Hematopoietic multipotent progenitor cell treated with erythropoietin and hydrocortisone succinate and interleukin-3 and kit ligand, for 17 days (in vitro differentiated cells): ENCODE data around the gene NUP93.
"Not testable (repeated sequence)": the region's sequence is repeated elsewhere in the genome, so short reads cannot be mapped to it uniquely, and the experiment has no call there.

Experiments used
- DNase-seq: peaks from one replicate; pipeline ENCODE4 v3.0.0-alpha.2; 2015; ENCODE audit warnings: low spot score

Gene NUP93

DNA sequence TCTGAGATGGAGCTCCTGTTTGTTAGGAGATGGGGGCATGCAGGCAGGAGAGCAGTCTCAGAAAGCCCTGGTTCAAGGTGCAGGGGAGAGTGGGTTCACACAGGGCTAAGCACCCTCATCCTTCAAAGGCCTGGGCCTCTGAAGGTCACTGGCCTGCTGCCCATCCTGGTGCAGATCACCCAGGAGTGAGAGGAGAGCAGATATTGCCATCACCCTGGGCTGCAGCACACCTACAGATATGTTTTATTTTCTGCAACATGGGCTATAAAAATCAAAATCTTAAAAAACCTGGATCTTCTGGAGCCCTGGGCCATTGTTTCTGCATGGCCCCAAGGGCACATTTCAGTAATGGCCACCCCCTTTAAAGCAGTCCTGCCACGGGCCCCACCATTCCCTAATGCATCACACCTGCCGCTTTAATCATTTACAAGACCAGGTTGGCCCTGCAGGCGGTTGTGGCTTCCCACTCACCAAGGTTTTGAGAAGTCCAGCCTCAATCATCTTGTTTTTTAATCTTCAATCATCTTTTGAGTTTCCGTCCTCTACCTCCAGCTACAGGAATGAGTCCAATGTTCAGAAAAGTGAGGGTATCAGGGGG, 20.4 kb upstream of the NUP93 start:
- no peak for DNase-seq

GRCh38 chr16:56710181-56710737, 19.7 kb upstream of the NUP93 start:
- DNase-seq = no peak

DNA sequence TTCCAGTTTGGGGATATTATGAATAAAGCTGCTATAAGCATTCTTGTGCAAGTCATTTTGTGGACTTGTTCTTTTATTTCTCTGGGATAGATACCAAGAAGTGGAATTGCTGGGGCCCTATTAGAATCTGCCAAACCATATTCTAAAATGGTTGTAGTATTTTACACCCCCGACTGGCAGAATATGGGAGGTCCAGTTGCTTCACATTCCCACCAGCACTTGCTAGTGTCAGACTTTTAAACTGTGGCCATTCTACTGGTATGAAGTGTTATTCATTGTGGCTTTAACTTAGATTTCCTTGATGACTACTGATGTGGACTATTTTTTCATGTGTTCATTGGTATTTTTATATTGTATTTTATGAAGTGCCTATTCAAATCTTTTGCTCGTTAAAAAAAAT, 18.1 kb upstream of the NUP93 start:
- DNase-seq = no peak

DNA sequence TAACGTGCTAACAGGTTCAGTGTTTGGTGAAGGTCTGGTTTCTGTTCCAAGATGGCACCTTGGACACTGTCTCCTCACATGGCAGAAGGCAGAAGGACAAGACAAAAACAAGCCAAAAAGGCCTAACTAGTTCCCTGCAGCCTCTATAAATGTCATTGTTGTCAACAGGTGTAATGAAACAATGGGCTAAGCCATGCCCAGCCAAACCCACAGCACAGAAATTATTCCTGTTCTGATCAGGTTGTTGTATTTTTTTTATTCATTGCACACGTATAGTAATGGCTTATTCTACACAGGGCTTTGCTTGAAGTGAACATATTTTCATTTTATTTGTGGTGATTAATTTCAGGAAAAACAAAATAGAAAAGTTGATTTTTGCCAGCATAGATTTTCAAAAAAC, 16.1 kb upstream of the NUP93 start:
- no peak for DNase-seq

DNA sequence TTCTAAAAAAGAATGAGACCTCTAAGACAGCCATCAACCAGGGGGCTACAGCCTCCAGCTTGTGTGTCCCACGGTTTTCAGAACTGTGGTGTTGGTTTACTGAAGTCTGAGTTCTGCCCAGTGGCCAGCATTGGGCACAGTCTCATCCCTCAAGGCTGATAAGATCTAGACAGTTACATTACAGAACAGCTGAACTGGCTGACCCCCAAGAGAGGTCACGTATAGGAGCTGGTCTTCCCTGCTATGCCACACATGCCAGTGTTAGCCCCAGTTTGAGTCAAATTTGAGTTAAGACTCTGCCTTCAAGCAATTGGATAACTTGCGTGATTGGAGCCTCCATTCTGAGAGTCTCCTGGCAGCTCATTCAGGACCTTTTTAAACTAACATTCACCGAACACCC, 14.8 kb upstream of the NUP93 start:
- DNase-seq = no peak

DNA sequence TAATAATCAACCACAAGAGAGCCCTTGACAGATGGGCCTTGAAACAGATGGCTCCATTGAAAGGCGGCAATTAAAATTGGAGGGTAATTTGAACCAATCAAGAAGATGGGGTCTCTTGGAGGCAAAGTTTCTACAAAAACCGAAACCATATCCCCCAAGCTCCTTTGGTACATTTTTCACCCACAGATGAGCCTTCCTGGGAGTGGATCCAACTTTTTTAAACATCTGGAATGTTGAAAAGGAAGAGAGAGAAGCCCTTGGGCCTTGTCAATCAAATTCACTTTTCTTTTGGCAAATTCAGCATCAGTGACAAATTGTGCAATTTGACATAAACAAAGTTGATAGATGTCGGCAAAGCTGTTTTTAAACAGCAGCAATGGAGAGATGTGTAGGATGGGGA, 13.2 kb upstream of the NUP93 start:
- DNase-seq = no peak

GRCh38 chr16:56717532-56717931, 12.4 kb upstream of the NUP93 start:
- not testable (repeated sequence) for DNase-seq

DNA sequence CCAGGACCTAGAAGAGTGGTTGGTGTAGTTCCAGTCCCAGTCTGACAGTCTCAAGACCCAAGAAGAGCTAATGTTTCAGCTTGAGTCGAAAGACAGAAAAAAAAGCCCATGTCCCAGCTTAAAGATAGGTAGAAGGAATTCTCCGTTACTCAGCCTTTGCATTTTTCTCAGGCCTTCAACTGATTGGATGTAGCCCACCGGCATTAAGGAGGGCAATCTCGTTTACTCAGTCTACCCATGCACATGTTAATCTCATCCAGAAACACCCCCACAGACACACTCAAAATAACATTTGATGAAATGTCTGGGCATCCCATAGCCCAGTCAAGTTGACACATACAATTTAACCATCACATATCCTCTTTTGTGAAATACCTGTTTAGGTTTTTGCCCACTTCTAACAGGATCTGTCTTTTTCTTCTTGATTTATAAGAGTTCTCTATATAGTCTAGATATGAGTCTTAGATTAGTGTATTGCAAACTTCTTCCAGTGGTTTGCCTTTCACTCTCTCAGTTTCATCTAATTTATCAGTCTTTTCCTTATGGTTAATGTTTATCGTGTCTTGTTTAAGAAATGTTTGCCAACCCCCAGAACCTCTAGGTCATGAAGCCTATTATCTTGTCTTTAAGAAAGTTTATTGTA, 7.6 kb upstream of the NUP93 start:
- DNase-seq = no peak

GRCh38 chr16:56724191-56724590, 5.7 kb upstream of the NUP93 start:
- no peak for DNase-seq

- no peak for DNase-seq
These were observed 3.6 kb upstream of the NUP93 start for GRCh38 chr16:56726283-56726682.

GRCh38 chr16:56726926-56727325, 3.0 kb upstream of the NUP93 start:
- no peak for DNase-seq

- no peak for DNase-seq
These were observed 1.9 kb upstream of the NUP93 start for GRCh38 chr16:56728027-56728426.

- DNase-seq = no peak
These were observed 772 bp upstream of the NUP93 start for GRCh38 chr16:56728980-56729734.

DNA sequence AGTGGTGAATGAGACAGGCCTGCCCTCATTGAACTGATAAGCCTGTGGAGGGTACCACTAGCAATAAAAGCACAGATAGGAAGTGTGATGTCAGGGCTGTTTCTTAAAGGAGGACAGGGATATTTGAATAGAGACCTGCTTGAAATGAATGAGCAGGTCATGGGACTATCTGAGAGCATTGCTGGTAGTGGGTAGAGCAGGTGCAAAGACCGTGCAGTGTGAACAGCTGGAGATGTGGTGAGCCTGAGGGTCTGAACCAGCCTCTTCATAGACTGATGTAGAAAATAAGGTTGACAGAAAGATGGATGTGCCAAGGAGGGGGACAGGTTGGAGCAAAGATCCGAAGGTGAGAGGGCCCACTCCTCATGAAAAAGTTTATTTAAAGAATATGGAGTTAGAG, 2.4 kb downstream of the NUP93 start:
- no peak for DNase-seq

- DNase-seq = no peak
These were observed 2.9 kb downstream of the NUP93 start for GRCh38 chr16:56732832-56733231.

- DNase-seq = no peak
These were observed 4.5 kb downstream of the NUP93 start for GRCh38 chr16:56734429-56734828.

- no peak for DNase-seq
These were observed 6.5 kb downstream of the NUP93 start for GRCh38 chr16:56736476-56736875.

GRCh38 chr16:56737539-56737938, 7.6 kb downstream of the NUP93 start:
- DNase-seq = no peak

DNA sequence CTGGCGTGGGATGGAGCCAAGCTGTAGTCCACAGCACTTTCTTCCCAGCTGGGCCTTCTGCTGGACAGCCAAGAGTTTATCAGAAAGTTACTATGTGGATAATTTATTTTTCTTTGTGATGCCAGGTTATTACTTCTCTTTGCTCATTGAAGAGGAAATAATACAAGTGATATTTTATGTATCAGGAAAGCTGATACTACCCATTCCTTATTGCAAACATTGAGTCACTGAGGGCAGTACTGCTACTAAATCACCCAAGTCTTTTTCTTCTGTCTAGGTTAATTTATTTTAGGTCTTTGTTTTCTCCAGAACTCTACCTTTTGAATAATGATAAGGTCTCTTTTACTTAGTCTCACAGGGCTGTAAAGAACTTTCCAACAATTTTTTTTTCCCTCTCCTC, 8.3 kb downstream of the NUP93 start:
- no peak for DNase-seq

DNA sequence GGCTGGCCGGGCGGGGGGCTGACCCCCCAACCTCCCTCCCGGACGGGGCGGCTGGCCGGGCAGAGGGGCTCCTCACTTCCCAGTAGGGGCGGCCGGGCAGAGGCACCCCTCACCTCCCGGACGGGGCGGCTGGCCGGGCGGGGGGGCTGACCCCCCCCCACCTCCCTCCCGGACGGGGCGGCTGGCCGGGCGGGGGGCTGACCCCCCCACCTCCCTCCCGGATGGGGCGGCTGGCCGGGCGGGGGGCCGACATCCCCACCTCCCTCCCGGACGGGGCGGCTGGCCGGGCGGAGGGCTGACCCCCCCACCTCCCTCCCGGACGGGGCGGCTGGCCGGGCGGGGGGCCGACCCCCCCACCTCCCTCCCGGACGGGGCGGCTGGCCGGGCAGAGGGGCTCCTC, 9.4 kb downstream of the NUP93 start:
- DNase-seq = not testable (repeated sequence)

DNA sequence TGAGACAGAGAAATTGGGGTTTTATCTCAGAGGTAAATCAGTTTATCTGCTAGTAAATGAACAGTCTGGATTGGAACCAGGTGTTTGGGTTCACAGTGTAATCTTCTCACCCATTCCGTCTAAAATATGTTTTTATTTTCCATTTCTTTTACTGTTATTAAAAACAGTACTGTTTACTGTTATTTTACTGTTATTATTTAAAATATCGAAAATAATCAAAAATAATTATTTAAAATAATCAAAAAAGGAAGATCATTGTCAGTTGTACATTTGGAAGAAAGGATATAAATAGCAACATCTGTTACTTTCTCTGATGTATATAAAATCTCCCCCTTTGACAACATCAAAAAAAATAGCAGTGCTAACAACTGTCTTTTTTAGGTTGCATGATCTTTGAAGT, 11.5 kb downstream of the NUP93 start:
- no peak for DNase-seq

DNA sequence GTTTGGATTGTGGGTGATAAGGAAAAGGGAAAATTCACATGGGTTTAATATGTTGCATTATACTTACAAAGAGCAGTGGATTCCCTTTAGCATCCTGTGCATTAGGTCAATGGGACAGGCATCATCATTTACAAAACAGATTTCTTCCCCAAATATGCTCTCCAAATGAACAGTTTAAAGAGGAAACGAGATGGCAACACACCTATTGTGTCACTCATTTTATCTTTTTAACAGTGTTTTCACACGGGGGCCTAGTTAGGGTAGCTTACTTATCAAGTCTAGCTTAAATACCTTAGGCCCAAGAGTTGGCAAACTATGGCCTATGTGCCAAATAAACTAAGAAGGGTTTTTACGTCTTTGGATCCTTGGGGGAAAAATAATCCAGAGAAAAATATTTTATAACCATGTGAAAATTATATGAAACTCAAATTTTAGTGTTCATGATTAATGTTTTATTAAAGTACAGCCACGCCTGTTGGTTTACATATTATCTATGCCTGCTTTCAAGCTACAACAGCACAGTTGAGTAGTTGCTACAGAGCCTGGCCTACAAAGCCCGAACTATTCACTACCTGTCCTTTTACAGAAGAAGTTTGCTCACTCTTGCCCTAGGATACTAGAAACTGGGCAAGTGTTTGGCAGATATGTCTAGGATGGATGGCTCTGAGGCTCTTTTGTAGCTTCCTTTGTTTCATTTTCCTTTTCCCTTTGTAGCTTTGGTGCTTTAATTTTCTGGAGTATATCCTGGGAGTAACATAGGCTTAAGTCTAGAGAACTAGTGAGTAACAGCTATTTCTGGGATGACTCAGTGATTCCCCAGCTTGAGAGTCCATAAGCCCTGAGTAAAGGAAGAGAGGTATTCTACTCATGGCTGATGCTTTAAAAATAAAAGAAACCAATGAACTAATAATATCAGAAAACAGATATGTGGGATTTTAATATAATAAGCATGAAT, 12.4 kb downstream of the NUP93 start:
- DNase-seq = no peak
